Mesendoderm (in vitro differentiated cells): ENCODE results near the gene ADAMTS16.

Experiments
- DNase-seq: peaks from one replicate; pipeline ENCODE4 v3.0.0; 2013
- H2AK5ac ChIP-seq: 2 replicates; pipeline ENCODE4 v1.6.1; 2013; ENCODE audit warnings: low read length, inconsistent platforms
- H2BK120ac ChIP-seq: 2 replicates; pipeline ENCODE4 v1.6.1; 2013; ENCODE audit warnings: low read depth, mild to moderate bottlenecking, low read length, moderate library complexity, mixed read lengths
- H2BK15ac ChIP-seq: replicated peaks from 2 replicates; pipeline ENCODE4 v1.6.1; 2013; ENCODE audit warnings: low read depth, mild to moderate bottlenecking, moderate library complexity
- H2BK5ac ChIP-seq: 2 replicates; pipeline ENCODE4 v1.6.1; 2013; ENCODE audit warnings: low read length, inconsistent platforms
- H3K18ac ChIP-seq: 2 replicates; pipeline ENCODE4 v1.6.1; 2013; ENCODE audit warnings: mild to moderate bottlenecking, low read length, mixed read lengths
- H3K23ac ChIP-seq: one replicate; pipeline ENCODE4 v1.6.1; 2013; ENCODE audit warnings: low read length
- H3K27ac ChIP-seq: 2 replicates; pipeline ENCODE4 v1.5.1; 2013; ENCODE audit warnings: low read depth, mild to moderate bottlenecking, inconsistent platforms, low read length, moderate library complexity
- H3K27me3 ChIP-seq: 2 replicates; pipeline ENCODE4 v1.6.1; 2013; ENCODE audit warnings: low read length, control low read depth, mild to moderate bottlenecking, inconsistent platforms; ENCODE audit not compliant: insufficient read depth, poor library complexity
- H3K36me3 ChIP-seq: 2 replicates; pipeline ENCODE4 v1.6.1; 2013; ENCODE audit warnings: low read length, inconsistent platforms; ENCODE audit not compliant: control insufficient read depth, insufficient read depth
- H3K4ac ChIP-seq: one replicate; pipeline ENCODE4 v1.6.1; 2013; ENCODE audit warnings: low read depth, mild to moderate bottlenecking, low read length, moderate library complexity
- H3K4me1 ChIP-seq: 2 replicates; pipeline ENCODE4 v1.6.1; 2013; ENCODE audit warnings: low read depth, low read length, inconsistent platforms; ENCODE audit not compliant: control insufficient read depth
- H3K4me2 ChIP-seq: 2 replicates; pipeline ENCODE4 v1.6.1; 2013; ENCODE audit warnings: low read length
- H3K4me3 ChIP-seq: 2 replicates; pipeline ENCODE4 v1.5.1; 2013; ENCODE audit warnings: mild to moderate bottlenecking, low read length
- H3K56ac ChIP-seq: one replicate; pipeline ENCODE4 v1.6.1; 2013; ENCODE audit warnings: low read length
- H3K79me1 ChIP-seq: 2 replicates; pipeline ENCODE4 v1.6.1; 2013; ENCODE audit warnings: low read length, inconsistent platforms
- H3K79me2 ChIP-seq: 2 replicates; pipeline ENCODE4 v1.6.1; 2013; ENCODE audit warnings: mild to moderate bottlenecking, low read length; ENCODE audit not compliant: control insufficient read depth, insufficient read depth
- H3K9ac ChIP-seq: 2 replicates; pipeline ENCODE4 v1.6.1; 2013; ENCODE audit warnings: low read length, inconsistent platforms
- H4K5ac ChIP-seq: one replicate; pipeline ENCODE4 v1.6.1; 2013; ENCODE audit warnings: low read length
- H4K8ac ChIP-seq: one replicate; pipeline ENCODE4 v1.6.1; 2013; ENCODE audit warnings: low read depth, mild to moderate bottlenecking, control low read depth, low read length, moderate library complexity
- WGBS: extraction: QIAGEN DNeasy Blood & Tissue Kit; methylation state at CpG from one replicate; pipeline ENCODE4 v1.1.7; 2013; ENCODE audit warnings: low lambda C conversion rate, missing lambda C conversion rate; ENCODE audit not compliant: insufficient coverage; ENCODE audit errors: extremely low coverage; 5-methylcytosine and 5-hydroxymethylcytosine counted together

The ADAMTS16 gene

GRCh38 chr5:5104550-5104949 is 35.6 kb upstream of the ADAMTS16 start:
- H3K18ac ChIP-seq, result no peak overlapping the region
- no CpG with 5 or more reads among the region's 1 CpG for WGBS

GRCh38 chr5:5105531-5105930 is 34.6 kb upstream of the ADAMTS16 start:
- Histone ChIP-seq H3K27ac (no peak overlapping the region), H4K5ac (no peak overlapping the region), H3K9ac (no peak overlapping the region), H3K79me2 (no peaks in the 10 kb centered on the region), H3K23ac (no peak overlapping the region), H2AK5ac (no peak overlapping the region), H3K79me1 (no peaks in the 10 kb centered on the region), H3K4me3 (no peak overlapping the region), H3K36me3 (no peaks in the 10 kb centered on the region), H2BK120ac (no peak overlapping the region), H2BK5ac (no peak overlapping the region), H3K18ac (no peak overlapping the region), H2BK15ac (no peak overlapping the region), H3K56ac (no peak overlapping the region), H3K4me2 (no peak overlapping the region), H4K8ac (no peak overlapping the region), H3K27me3 (no peaks in the 10 kb centered on the region), H3K4me1 (no peaks in the 10 kb centered on the region), H3K4ac (no peak overlapping the region)
- DNase-seq, result no peak
- no CpG with 5 or more reads among the region's 1 CpG for WGBS

More at GRCh38 chr5:5104550-5104949, 35.6 kb upstream of the ADAMTS16 start:
- H3K4me2 ChIP-seq, result no peak overlapping the region
- no peak overlapping the region for H3K4me3 ChIP-seq
- no peaks in the 10 kb centered on the region for H3K4me1 ChIP-seq
- no peak overlapping the region for H4K8ac ChIP-seq
- no peak overlapping the region for H4K5ac ChIP-seq
- DNase-seq, result peak; percentile 25
- H3K79me1 ChIP-seq, result no peaks in the 10 kb centered on the region
- no peak overlapping the region for H3K23ac ChIP-seq
- H3K36me3 ChIP-seq, result no peaks in the 10 kb centered on the region
- no peak overlapping the region for H2AK5ac ChIP-seq
- H2BK5ac ChIP-seq, result no peak overlapping the region
- no peaks in the 10 kb centered on the region for H3K79me2 ChIP-seq
- H3K27ac ChIP-seq, result no peak overlapping the region
- H2BK120ac ChIP-seq, result no peak overlapping the region
- no peak overlapping the region for H3K9ac ChIP-seq
- H3K27me3 ChIP-seq, result no peaks in the 10 kb centered on the region
- no peak overlapping the region for H3K4ac ChIP-seq
- no peak overlapping the region for H3K56ac ChIP-seq
- no peak overlapping the region for H2BK15ac ChIP-seq

- Histone ChIP-seq H3K79me1 (no peaks in the 10 kb centered on the region), H3K4me3 (no peak overlapping the region), H3K18ac (no peak overlapping the region), H3K23ac (no peak overlapping the region), H2AK5ac (no peak overlapping the region), H2BK120ac (no peak overlapping the region), H3K27ac (no peak overlapping the region), H3K27me3 (no peaks in the 10 kb centered on the region), H3K4me2 (no peak overlapping the region), H2BK5ac (no peak overlapping the region), H3K36me3 (no peaks in the 10 kb centered on the region), H3K9ac (no peak overlapping the region), H4K8ac (no peak overlapping the region), H2BK15ac (no peak overlapping the region), H3K56ac (no peak overlapping the region), H4K5ac (no peak overlapping the region), H3K79me2 (no peaks in the 10 kb centered on the region), H3K4ac (no peak overlapping the region), H3K4me1 (no peaks in the 10 kb centered on the region)
- no peak for DNase-seq
These were observed 23.2 kb upstream of the ADAMTS16 start for GRCh38 chr5:5116956-5117355.

GRCh38 chr5:5122776-5123175 is 17.4 kb upstream of the ADAMTS16 start:
- no peak overlapping the region for H4K5ac ChIP-seq
- no peaks in the 10 kb centered on the region for H3K27me3 ChIP-seq
- H3K9ac ChIP-seq, result no peak overlapping the region
- H4K8ac ChIP-seq, result no peak overlapping the region
- H3K4me3 ChIP-seq, result no peak overlapping the region
- H3K4ac ChIP-seq, result no peak overlapping the region
- H3K56ac ChIP-seq, result no peak overlapping the region
- no peak overlapping the region for H3K4me2 ChIP-seq
- H2BK15ac ChIP-seq, result no peak overlapping the region
- no peak overlapping the region for H2BK120ac ChIP-seq
- no peak overlapping the region for H3K23ac ChIP-seq
- no peaks in the 10 kb centered on the region for H3K79me1 ChIP-seq
- no peak overlapping the region for H2BK5ac ChIP-seq
- no CpG with 5 or more reads among the region's 3 CpGs for WGBS
- H3K4me1 ChIP-seq, result no peaks in the 10 kb centered on the region
- no peak overlapping the region for H2AK5ac ChIP-seq
- DNase-seq, result no peak
- no peak overlapping the region for H3K27ac ChIP-seq
- no peaks in the 10 kb centered on the region for H3K36me3 ChIP-seq
- H3K79me2 ChIP-seq, result no peaks in the 10 kb centered on the region
- no peak overlapping the region for H3K18ac ChIP-seq

GRCh38 chr5:5124231-5124630 is 15.9 kb upstream of the ADAMTS16 start:
- WGBS, result no CpG with 5 or more reads among the region's 3 CpGs

GRCh38 chr5:5126444-5126843 is 13.7 kb upstream of the ADAMTS16 start:
- Histone ChIP-seq H2BK15ac (no peak overlapping the region), H3K79me2 (no peaks in the 10 kb centered on the region), H4K8ac (no peak overlapping the region), H3K4ac (no peak overlapping the region), H3K4me1 (no peaks in the 10 kb centered on the region), H3K23ac (no peak overlapping the region), H2BK5ac (no peak overlapping the region), H2AK5ac (no peak overlapping the region), H3K4me3 (no peak overlapping the region), H3K4me2 (no peak overlapping the region), H3K56ac (no peak overlapping the region), H3K18ac (no peak overlapping the region), H3K79me1 (no peaks in the 10 kb centered on the region), H3K27me3 (no peaks in the 10 kb centered on the region), H4K5ac (no peak overlapping the region), H3K36me3 (no peaks in the 10 kb centered on the region), H3K9ac (no peak overlapping the region), H2BK120ac (no peak overlapping the region), H3K27ac (no peak overlapping the region)
- whole genome bisulfite sequencing, result no CpG with 5 or more reads among the region's 7 CpGs
- DNase-seq, result no peak

More at GRCh38 chr5:5124231-5124630, 15.9 kb upstream of the ADAMTS16 start:
- H3K36me3 ChIP-seq, result no peaks in the 10 kb centered on the region
- no peaks in the 10 kb centered on the region for H3K79me2 ChIP-seq
- H3K9ac ChIP-seq, result no peak overlapping the region
- H3K23ac ChIP-seq, result no peak overlapping the region
- H3K4me3 ChIP-seq, result no peak overlapping the region
- H3K4ac ChIP-seq, result no peak overlapping the region
- H3K4me1 ChIP-seq, result no peaks in the 10 kb centered on the region
- no peak overlapping the region for H2AK5ac ChIP-seq
- no peaks in the 10 kb centered on the region for H3K27me3 ChIP-seq
- no peak overlapping the region for H2BK15ac ChIP-seq
- H3K56ac ChIP-seq, result no peak overlapping the region
- no peak overlapping the region for H4K8ac ChIP-seq
- H3K18ac ChIP-seq, result no peak overlapping the region
- no peak overlapping the region for H3K27ac ChIP-seq
- no peak overlapping the region for H4K5ac ChIP-seq
- H3K79me1 ChIP-seq, result no peaks in the 10 kb centered on the region
- no peak overlapping the region for H2BK5ac ChIP-seq
- no peak overlapping the region for H3K4me2 ChIP-seq
- no peak overlapping the region for H2BK120ac ChIP-seq
- DNase-seq, result no peak
